Endodermal cell (in vitro differentiated cells): ENCODE results near the gene ACTG2. TPM values are rescaled to one million over a fixed set of nuclear protein-coding genes. Genes with fewer than 3 reads are reported as not detected.

Experiments
- DNase-seq: peaks from one replicate; pipeline ENCODE4 v3.0.0-alpha.2; 2017
- H3K27ac ChIP-seq: 2 replicates; pipeline ENCODE4 v1.5.1; 2013; ENCODE audit warnings: mild to moderate bottlenecking, low read depth, low read length, moderate library complexity
- H3K27me3 ChIP-seq: 2 replicates; pipeline ENCODE4 v1.6.1; 2013; ENCODE audit warnings: mild to moderate bottlenecking, low read length, moderate library complexity; ENCODE audit not compliant: insufficient read depth, control insufficient read depth, poor library complexity, severe bottlenecking
- H3K36me3 ChIP-seq: 2 replicates; pipeline ENCODE4 v1.7.0; 2013; ENCODE audit warnings: mild to moderate bottlenecking, low read length, moderate library complexity; ENCODE audit not compliant: control insufficient read depth, insufficient read depth
- H3K4me1 ChIP-seq: one replicate; pipeline ENCODE4 v1.7.0; 2013; ENCODE audit warnings: low read length; ENCODE audit not compliant: control insufficient read depth, insufficient read depth
- H3K4me3 ChIP-seq: 2 replicates; pipeline ENCODE4 v1.5.1; 2013; ENCODE audit warnings: mild to moderate bottlenecking, low read length, moderate library complexity
- H3K9ac ChIP-seq: 2 replicates; pipeline ENCODE4 v1.6.1; 2013; ENCODE audit warnings: mild to moderate bottlenecking, low read length, moderate library complexity; ENCODE audit not compliant: poor library complexity, severe bottlenecking; ENCODE audit errors: extremely low read depth
- H3K9me3 ChIP-seq: 2 replicates; pipeline ENCODE4 v1.6.1; 2013; ENCODE audit warnings: mild to moderate bottlenecking, low read length, moderate library complexity; ENCODE audit not compliant: control insufficient read depth
- H3K27ac Mint-ChIP-seq: 2 replicates; pipeline ENCODE4 v1.8.0; 2020; ENCODE audit warnings: mixed read lengths
- H3K27me3 Mint-ChIP-seq: 2 replicates; pipeline ENCODE4 v1.8.0; 2021; ENCODE audit warnings: mild to moderate bottlenecking, mixed read lengths; ENCODE audit not compliant: insufficient read depth
- H3K36me3 Mint-ChIP-seq: 2 replicates; pipeline ENCODE4 v1.8.0; 2020; ENCODE audit warnings: low read depth, mixed read lengths
- H3K4me1 Mint-ChIP-seq: 2 replicates; pipeline ENCODE4 v1.8.0; 2020; ENCODE audit warnings: mixed read lengths
- H3K4me3 Mint-ChIP-seq: 2 replicates; pipeline ENCODE4 v1.8.0; 2020; ENCODE audit warnings: mild to moderate bottlenecking, moderate library complexity, mixed read lengths
- H3K9me3 Mint-ChIP-seq: 2 replicates; pipeline ENCODE4 v1.8.0; 2020; ENCODE audit warnings: mild to moderate bottlenecking, mixed read lengths
- WGBS, 2 experiments: methylation state at CpG; one replicate each; pipeline versions ENCODE4 v1.1.5 to v1.1.7; 2013; ENCODE audit warnings: missing lambda C conversion rate in 2 of 2, mixed read lengths in 1 of 2; ENCODE audit not compliant: insufficient coverage in 1 of 2, insufficient read length in 1 of 2; 5-methylcytosine and 5-hydroxymethylcytosine counted together
- total RNA-seq, 2 donors: library from RNA; stranded (reverse); fragmentation: NEBNext Ultra II Directional in 1 of 2; extraction: Animal tissue kit (Norgen Biotek cat#: 25700) in 1 of 2; gene quantifications; 2 replicates in 1 of 2; 3 replicates in 1 of 2; pipeline ENCODE4 v1.2.1, GENCODE V29; 2021
- TF ChIP-seq, protein P1 (sequence below): fragments of 200-600 bp; sonication (generic); conservative IDR thresholded peaks from 2 replicates; pipeline ENCODE4 v1.5.0; 2021; ENCODE audit warnings: antibody characterized with exemption, mild to moderate bottlenecking

Gene ACTG2
- total RNA-seq, 2 donors from 2014 or later, result 1.5 to 1.6 TPM

DNA sequence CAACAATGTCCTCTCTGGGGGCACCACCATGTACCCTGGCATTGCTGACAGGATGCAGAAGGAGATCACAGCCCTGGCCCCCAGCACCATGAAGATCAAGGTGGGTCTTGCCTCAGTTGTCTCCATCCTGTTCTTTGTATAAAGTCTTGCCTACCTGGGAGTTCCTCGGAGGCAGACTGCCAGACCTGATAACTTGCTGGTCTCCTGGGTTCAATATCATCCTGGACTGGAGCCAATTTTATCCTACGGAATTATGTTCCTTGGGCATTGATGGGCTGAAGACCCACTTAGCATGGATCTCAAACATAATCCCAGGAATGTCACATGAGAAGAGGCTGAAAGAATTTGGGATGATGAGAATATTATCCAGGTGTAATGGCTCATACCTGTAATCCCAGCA is 23.9 kb downstream of the ACTG2 start:
- H3K27ac Mint-ChIP-seq, result no peak overlapping the region
- no peaks in the 10 kb centered on the region for H3K36me3 ChIP-seq
- TF ChIP-seq, protein P1, sequence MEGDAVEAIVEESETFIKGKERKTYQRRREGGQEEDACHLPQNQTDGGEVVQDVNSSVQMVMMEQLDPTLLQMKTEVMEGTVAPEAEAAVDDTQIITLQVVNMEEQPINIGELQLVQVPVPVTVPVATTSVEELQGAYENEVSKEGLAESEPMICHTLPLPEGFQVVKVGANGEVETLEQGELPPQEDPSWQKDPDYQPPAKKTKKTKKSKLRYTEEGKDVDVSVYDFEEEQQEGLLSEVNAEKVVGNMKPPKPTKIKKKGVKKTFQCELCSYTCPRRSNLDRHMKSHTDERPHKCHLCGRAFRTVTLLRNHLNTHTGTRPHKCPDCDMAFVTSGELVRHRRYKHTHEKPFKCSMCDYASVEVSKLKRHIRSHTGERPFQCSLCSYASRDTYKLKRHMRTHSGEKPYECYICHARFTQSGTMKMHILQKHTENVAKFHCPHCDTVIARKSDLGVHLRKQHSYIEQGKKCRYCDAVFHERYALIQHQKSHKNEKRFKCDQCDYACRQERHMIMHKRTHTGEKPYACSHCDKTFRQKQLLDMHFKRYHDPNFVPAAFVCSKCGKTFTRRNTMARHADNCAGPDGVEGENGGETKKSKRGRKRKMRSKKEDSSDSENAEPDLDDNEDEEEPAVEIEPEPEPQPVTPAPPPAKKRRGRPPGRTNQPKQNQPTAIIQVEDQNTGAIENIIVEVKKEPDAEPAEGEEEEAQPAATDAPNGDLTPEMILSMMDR, result no peak
- H3K4me1 Mint-ChIP-seq, result peaks cover 4% of the 10 kb centered on the region
- WGBS, 2 experiments, result 40 to 70% methylated on average over 1 to 2 of the region's 2 CpGs
- H3K9me3 ChIP-seq, result no peaks in the 10 kb centered on the region
- no peaks in the 10 kb centered on the region for H3K4me1 ChIP-seq
- peaks cover 17% of the 10 kb centered on the region for H3K27me3 Mint-ChIP-seq
- H3K27ac ChIP-seq, result no peak overlapping the region
- no peak overlapping the region for H3K4me3 Mint-ChIP-seq
- DNase-seq, result peak; percentile 8
- no peaks in the 10 kb centered on the region for H3K9me3 Mint-ChIP-seq
- H3K4me3 ChIP-seq, result no peak overlapping the region
- no peaks in the 10 kb centered on the region for H3K36me3 Mint-ChIP-seq
- no peaks in the 10 kb centered on the region for H3K27me3 ChIP-seq
- H3K9ac ChIP-seq, result no peak overlapping the region

DNA sequence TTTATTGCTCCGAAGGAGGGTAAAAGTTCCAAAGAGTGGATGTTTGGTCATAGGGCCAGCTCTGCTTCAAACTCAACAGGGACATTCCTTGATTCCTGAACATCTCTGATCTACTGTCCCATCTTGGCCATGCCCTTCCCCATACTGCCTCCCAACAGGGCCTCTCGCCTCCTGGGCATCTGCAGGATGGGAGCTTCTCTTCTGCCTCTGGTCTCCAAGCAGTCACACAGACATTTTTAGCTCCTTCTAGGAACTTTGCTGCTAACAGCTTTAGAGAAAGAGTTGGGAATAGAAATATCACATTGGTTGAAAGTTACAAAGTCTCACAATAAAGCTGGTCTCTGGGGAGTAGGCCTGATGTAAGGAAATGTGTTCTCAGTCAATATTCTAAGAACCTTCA is 24.5 kb downstream of the ACTG2 start:
- TF ChIP-seq, protein P1, result no peak
- Histone ChIP-seq H3K9me3 (no peaks in the 10 kb centered on the region), H3K36me3 (no peaks in the 10 kb centered on the region), H3K27me3 (no peaks in the 10 kb centered on the region), H3K4me1 (no peaks in the 10 kb centered on the region), H3K9ac (no peak overlapping the region), H3K27ac (no peak overlapping the region), H3K4me3 (no peak overlapping the region)
- Mint-ChIP-seq H3K27me3 (peaks cover 17% of the 10 kb centered on the region), H3K36me3 (no peaks in the 10 kb centered on the region), H3K4me3 (no peak overlapping the region), H3K27ac (no peak overlapping the region), H3K4me1 (peaks cover 4% of the 10 kb centered on the region), H3K9me3 (no peaks in the 10 kb centered on the region)
- DNase-seq, result peak; percentile 7
- WGBS, 2 experiments, result 59 to 81% methylated on average over 2 of the region's 2 CpGs

DNA sequence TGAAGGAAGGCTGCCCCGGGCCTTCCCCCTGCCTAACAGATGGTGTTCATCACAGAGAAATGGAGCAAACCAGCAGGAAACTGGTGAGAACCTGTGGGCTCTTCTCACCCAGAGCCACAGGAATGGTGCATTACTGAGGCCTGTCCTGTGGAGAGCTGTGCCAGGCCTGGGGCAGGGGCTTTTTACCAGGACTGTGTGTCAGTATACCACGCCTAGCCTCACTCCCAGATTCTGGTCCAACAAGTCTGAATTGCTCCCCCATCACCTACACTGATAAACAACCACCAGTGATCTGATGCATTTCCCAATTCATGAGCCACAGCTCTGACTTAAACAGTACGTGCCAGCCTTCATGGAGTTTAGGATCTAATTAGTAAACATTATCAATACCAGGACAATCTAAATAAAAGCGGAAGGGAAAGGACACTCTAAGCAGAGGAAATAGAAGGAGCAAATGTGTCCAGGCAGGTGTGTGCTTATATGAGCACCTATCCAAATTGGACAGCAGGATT is 24.9 kb downstream of the ACTG2 start:
- Mint-ChIP-seq H3K4me1 (peaks cover 4% of the 10 kb centered on the region), H3K36me3 (no peaks in the 10 kb centered on the region), H3K27ac (no peak overlapping the region), H3K27me3 (peaks cover 19% of the 10 kb centered on the region), H3K9me3 (no peaks in the 10 kb centered on the region), H3K4me3 (no peak overlapping the region)
- TF ChIP-seq, protein P1, result no peak
- H3K9ac ChIP-seq, result no peak overlapping the region
- H3K36me3 ChIP-seq, result no peaks in the 10 kb centered on the region
- H3K4me1 ChIP-seq, result no peaks in the 10 kb centered on the region
- 68 to 87% methylated on average over 4 of the region's 4 CpGs for WGBS, 2 experiments
- H3K9me3 ChIP-seq, result no peaks in the 10 kb centered on the region
- peak; percentile 29 for DNase-seq
- H3K4me3 ChIP-seq, result no peak overlapping the region
- H3K27ac ChIP-seq, result no peak overlapping the region
- H3K27me3 ChIP-seq, result no peaks in the 10 kb centered on the region
